Muscle layer of colon (tissue), 2 donors: ENCODE measurements around the gene KNSTRN.
A peak's percentile ranks its signal among the peaks of the same experiment; 100 is the strongest.

Experiments used
- H3K27ac ChIP-seq: one replicate; pipeline ENCODE4 v1.7.0; 2013; ENCODE audit warnings: low read depth, mild to moderate bottlenecking, low read length, moderate library complexity
- H3K27me3 ChIP-seq, 2 donors: one replicate each; pipeline ENCODE4 v1.7.0; 2013; ENCODE audit warnings: low read length in 2 of 2, mild to moderate bottlenecking in 2 of 2; ENCODE audit not compliant: insufficient read depth in 2 of 2, control insufficient read depth in 1 of 2
- H3K36me3 ChIP-seq: one replicate; pipeline ENCODE4 v1.7.0; 2013; ENCODE audit warnings: mild to moderate bottlenecking, low read length; ENCODE audit not compliant: insufficient read depth
- H3K4me1 ChIP-seq: one replicate; pipeline ENCODE4 v1.7.0; 2013; ENCODE audit warnings: mild to moderate bottlenecking, low read length; ENCODE audit not compliant: insufficient read depth
- H3K4me3 ChIP-seq, 2 donors: one replicate each; pipeline ENCODE4 v1.7.0; 2013; ENCODE audit warnings: low read length in 2 of 2, low read depth in 1 of 2, mild to moderate bottlenecking in 1 of 2, moderate library complexity in 1 of 2
- H3K9ac ChIP-seq: one replicate; pipeline ENCODE4 v1.7.0; 2013; ENCODE audit warnings: low read length
- H3K9me3 ChIP-seq: one replicate; pipeline ENCODE4 v1.7.0; 2013; ENCODE audit warnings: mild to moderate bottlenecking, low read length
- donor health status: abdominal sarcoma.
- donor health status: Adenocarcinoma of cecum.

The KNSTRN gene, protein sequence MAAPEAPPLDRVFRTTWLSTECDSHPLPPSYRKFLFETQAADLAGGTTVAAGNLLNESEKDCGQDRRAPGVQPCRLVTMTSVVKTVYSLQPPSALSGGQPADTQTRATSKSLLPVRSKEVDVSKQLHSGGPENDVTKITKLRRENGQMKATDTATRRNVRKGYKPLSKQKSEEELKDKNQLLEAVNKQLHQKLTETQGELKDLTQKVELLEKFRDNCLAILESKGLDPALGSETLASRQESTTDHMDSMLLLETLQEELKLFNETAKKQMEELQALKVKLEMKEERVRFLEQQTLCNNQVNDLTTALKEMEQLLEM

DNA sequence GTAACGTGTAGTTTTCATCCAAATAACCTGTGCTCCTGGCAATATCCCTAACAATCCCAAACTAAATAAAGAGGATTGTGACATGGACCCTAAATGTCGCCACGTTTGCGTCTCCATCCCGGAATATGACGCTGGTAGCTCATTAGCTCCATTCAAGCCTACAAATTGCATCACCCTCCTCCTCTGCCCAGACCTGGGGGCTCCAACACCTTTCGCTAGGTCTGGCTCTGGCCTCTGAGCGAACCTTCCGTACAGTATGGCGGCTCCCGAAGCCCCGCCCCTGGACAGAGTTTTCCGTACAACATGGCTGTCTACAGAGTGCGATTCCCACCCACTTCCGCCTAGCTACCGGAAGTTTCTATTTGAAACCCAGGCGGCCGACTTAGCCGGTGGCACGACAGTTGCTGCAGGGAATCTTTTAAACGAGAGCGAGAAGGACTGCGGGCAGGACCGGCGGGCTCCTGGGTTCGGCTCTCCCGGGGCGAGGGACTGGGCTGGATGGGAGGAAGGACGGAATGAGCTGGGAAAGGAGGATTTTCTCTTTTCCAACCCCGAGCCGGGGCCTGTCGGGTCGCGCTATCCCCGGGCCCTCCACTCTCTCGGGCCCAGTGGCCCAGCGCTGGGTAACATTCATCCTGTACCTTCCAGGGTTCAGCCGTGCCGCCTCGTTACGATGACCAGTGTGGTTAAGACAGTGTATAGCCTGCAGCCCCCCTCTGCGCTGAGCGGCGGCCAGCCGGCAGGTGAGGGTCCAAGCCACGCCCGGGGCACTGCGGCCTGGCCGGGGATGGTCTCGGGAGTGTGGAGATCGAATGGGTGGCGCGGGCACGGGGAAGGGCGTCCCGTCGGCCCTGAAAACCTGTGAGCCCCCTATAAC is at the start of gene KNSTRN:
Gene KNSTRN, plus strand, starts transcription at position 142 of the 877 bp plus-strand sequence. Its CDS starts 115 bp downstream, at position 257.
- peak within 1 kb of the TSS; percentile 73 for H3K27ac ChIP-seq
- peak within 1 kb of the TSS; percentile 12 for H3K9ac ChIP-seq
- peak within 1 kb of the TSS; percentile 89 to 94 for H3K4me3 ChIP-seq
- no peaks in the 10 kb centered on the region for H3K27me3 ChIP-seq
- H3K36me3 ChIP-seq: peaks cover 12% of the 10 kb centered on the region
- H3K4me1 ChIP-seq: peaks cover 12% of the 10 kb centered on the region
- H3K9me3 ChIP-seq: no peaks in the 10 kb centered on the region

DNA sequence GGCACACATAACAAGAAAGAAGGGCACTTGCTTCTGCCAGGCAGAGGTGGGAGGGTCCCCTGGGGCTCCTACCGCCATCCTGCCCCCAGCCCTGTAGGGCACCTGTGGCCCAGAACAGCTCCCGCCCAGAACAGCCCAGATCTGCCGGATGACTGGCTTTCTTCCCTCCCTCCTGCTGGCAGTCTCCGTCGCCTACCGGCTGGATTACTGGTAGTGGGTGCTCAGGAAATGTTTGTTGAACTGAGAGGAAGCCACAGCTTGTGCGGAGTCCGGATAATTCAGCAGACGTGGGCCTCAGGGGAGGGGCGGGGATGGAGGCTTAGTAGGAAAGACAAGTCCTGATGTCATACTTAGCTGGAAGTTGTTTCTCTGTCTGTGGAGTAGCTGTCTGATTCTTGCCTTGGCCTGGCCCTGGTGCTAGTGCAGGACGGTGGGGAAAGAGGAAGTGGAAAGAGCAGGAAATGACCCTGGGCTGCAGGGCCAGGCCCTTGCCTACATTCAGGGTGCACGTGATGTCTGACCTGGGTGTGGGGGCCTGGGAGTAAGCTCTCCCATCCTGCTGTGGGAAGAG is 48.5 kb upstream of the KNSTRN start:
- H3K4me3 ChIP-seq: no peak overlapping the region
- peaks cover 26% of the 10 kb centered on the region for H3K36me3 ChIP-seq
- no peaks in the 10 kb centered on the region for H3K9me3 ChIP-seq
- H3K27me3 ChIP-seq: no peaks in the 10 kb centered on the region
- H3K4me1 ChIP-seq: peaks cover 94% of the 10 kb centered on the region
- peak overlapping the region; percentile 51 for H3K9ac ChIP-seq
- peak overlapping the region; percentile 95 for H3K27ac ChIP-seq

DNA sequence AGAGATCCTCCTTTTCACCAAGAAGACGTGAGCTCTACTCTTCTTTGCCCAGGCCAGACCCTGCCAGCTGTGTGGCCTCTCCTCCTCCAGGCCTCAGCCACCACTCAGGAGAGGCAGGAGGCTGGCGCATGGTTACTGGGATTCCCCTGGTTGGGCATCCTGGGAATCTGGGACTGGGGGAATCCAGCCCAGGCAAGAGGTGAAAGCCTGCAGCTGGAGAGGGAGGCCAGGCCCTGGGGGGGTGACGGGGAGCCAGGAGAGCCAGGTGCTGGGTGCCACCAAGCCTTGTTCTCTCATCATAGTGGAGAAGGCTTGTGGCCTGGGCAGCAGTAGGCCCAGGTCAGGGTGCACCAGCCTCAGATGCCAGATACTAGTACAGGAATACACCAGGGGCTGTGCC is 48.0 kb upstream of the KNSTRN start:
- Histone ChIP-seq H3K27me3 (no peaks in the 10 kb centered on the region), H3K9ac (peak overlapping the region; percentile 51), H3K9me3 (no peaks in the 10 kb centered on the region), H3K36me3 (peaks cover 26% of the 10 kb centered on the region), H3K4me3 (no peak overlapping the region), H3K27ac (peak overlapping the region; percentile 95), H3K4me1 (peaks cover 94% of the 10 kb centered on the region)

DNA sequence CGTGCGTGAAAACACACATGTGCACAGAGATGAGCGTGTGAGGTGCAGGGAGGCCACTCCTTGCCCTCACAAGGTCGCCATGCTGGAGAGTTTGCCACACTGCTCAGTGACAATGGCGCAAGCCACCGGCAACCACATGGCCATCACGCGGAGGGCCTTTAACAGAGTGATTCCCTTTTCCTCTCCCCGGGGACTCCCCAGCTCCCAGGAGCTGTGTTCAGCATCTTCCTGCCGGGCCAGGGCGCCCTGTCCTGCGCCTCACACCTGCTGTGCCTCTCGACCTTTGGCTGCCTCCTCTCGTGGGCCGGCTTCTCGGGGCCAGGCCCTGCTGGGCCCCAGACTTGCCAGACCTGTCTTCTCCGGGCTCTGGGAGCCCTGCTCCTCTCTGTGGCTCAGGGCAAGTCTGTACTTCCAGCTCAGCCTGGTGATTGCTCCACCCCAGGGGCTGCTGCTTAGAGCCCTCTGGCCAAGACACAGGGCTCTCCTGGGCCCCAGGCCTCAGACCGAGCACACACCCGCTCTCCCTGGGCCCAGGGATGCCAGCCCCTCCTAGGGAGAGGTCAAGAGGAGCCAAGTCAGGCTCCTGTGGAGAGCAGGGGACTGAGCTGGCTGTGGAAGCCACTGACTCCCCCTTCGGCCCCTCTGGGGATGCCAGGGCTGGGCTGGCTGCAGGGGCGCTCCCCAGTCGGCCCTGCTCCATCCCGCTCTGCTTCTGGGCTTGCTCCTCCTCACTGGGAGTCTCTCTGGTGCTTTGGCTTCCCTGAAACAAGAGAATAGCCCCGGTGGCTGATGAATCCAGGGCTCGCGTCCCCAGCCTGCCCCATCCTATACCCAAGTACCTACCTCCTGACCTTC is 47.4 kb upstream of the KNSTRN start:
- Histone ChIP-seq H3K9me3 (no peaks in the 10 kb centered on the region), H3K36me3 (peaks cover 26% of the 10 kb centered on the region), H3K9ac (peak overlapping the region; percentile 46), H3K27ac (peak overlapping the region; percentile 95), H3K4me1 (peaks cover 94% of the 10 kb centered on the region), H3K27me3 (no peaks in the 10 kb centered on the region), H3K4me3 (no peak overlapping the region)

DNA sequence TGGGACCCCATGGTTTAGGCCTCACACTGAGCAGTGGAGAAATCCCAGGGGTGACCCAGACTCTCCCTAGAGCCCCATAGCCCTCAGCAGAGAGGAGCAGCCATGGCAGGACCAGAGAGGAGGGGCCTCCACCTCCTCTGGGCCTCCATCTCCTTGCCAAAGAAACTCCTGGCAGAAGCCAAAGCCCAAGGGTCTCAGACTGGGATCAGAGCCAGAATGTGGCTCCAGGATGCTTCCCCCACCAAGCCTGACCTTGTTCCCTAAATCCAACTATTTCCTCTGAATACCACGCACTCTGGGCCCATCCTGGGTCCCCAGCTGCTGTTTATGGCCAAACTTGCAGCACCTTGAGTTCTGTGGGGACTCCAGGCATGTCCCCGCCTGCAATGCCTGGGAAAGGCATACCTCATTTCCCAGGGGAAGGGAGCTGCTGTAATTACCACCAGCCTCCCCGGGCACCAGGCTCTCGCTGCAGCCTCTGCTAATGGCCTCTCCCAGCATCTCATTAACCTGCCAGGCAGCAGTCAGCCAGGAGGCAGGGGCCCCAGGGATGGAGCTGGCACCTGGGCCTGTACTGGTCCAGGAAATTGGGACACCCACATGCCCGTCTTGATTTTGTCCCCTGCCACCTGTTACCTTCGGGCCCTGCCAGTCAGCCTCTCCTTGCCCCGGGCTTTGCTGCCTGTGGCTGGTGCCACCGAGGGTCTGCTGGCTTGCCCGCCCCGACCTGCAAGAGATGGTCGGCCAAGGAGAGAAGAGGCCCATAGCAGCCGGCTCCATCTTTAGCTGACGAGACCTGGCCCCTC is 46.4 kb upstream of the KNSTRN start:
- peak overlapping the region; percentile 46 for H3K9ac ChIP-seq
- peaks cover 92% of the 10 kb centered on the region for H3K4me1 ChIP-seq
- peak overlapping the region; percentile 95 for H3K27ac ChIP-seq
- no peaks in the 10 kb centered on the region for H3K27me3 ChIP-seq
- H3K36me3 ChIP-seq: peaks cover 26% of the 10 kb centered on the region
- no peak overlapping the region for H3K4me3 ChIP-seq
- no peaks in the 10 kb centered on the region for H3K9me3 ChIP-seq

DNA sequence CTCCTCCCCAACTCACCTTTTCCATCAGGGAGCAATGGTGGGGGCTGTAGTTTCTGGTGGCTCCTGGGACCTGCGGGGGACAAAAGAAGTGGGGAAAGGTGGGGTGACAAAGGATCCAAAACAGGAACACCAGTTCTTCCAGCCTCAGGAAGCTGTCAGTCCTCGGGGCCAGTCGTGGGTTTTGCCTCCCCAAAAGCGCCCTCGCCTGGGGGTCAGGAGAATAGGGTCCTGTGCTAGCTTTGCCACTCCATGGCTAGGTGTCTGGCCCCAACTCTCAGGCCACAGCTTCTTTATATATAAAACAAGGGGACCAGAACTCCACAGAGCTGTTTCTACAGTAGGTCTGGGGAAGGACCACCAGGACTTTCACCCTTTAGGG is 45.8 kb upstream of the KNSTRN start:
- Histone ChIP-seq H3K27ac (peak overlapping the region; percentile 95), H3K9me3 (no peaks in the 10 kb centered on the region), H3K4me3 (no peak overlapping the region), H3K9ac (peak overlapping the region; percentile 6), H3K4me1 (peaks cover 92% of the 10 kb centered on the region), H3K27me3 (no peaks in the 10 kb centered on the region), H3K36me3 (peaks cover 23% of the 10 kb centered on the region)

DNA sequence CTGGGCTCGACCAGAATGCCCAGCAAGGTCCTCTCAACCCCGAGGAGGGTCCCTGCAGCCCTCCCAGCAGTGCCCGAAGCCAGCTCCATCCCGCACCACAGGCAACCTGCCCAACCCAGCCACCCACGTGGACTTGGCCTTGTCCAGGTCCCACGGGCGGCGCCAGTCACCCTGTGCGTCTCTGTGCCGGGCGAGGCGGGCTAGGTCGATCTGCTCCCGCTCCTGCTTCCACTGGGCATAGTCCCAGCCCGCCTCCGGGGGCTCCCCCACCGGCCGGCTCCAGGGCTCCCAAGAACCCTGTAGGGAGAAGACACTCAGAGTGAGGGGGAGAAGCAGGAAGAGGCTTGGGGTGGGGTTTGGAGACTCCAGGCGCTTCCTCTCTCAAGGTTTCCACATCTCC is 44.9 kb upstream of the KNSTRN start:
- H3K4me3 ChIP-seq: peak overlapping the region; percentile 63 to 93
- H3K27ac ChIP-seq: peak overlapping the region; percentile 95
- no peaks in the 10 kb centered on the region for H3K9me3 ChIP-seq
- H3K36me3 ChIP-seq: peaks cover 23% of the 10 kb centered on the region
- peaks cover 85% of the 10 kb centered on the region for H3K4me1 ChIP-seq
- peak overlapping the region; percentile 99 for H3K9ac ChIP-seq
- no peaks in the 10 kb centered on the region for H3K27me3 ChIP-seq

DNA sequence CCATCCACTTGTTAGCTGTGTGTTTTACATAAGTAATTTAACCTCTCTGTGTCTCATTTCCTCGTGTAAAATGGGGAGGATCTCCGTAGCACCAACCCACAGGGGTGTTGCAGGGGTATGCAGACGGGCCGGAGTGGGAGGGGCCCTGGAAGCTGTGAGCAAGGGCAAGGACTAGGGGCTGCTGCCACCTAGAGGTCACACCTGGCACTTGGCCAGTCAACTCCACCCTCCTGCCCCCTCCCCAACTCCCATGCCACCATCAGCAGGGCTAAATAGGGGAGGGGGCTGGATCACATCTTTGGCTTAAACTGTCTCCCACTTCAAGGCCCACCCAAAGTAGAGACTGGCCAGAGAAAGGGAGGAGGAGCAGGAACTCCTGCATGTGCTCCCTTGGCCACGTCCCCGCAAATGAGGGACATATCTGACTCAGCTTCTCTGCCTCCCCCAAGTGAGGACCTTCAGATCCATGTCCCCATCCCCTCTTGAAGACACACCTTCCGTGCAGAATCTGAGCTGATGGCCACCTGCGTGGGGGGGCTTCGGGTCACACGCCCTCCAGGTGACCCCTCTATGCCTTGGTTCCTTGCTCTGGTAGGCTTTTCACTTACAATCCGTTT is 44.4 kb upstream of the KNSTRN start:
- Histone ChIP-seq H3K36me3 (peaks cover 23% of the 10 kb centered on the region), H3K4me1 (peaks cover 85% of the 10 kb centered on the region), H3K27me3 (no peaks in the 10 kb centered on the region), H3K9me3 (no peaks in the 10 kb centered on the region), H3K9ac (peak overlapping the region; percentile 99), H3K4me3 (peak overlapping the region; percentile 63 to 93), H3K27ac (peak overlapping the region; percentile 95)

DNA sequence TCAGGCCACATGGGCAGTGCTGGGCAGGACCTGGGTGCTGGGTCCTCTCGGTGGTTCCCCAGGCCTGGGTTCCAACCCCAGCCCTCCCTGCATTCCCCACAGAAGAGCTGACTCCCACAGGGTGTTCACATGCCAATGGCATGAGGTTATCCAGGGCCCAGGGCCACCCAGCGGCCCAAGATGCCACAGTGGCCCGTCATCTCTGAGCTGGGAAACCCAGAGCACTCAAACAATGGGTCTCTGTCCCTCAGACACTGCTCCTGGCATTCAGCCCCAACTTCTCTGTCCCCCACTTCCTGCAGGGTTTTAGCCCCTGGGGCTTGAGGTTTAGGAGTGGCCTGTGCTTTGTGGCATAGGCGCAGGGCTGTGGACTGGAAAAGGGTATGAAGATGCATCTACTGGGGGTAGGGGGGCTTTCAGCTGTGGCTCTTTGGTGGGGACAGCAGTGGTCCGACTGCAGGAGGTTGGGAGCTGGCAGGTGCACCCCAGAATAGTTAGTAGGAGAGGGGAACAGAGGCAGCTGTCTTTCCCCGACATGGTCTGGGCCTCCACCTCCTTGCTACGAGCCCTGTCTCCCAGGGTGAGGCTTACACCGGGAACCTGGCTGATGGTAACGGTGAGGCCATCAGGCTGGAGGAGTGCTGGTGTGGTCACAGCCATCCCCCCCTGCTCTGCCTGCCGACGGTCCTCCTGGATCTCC is 43.5 kb upstream of the KNSTRN start:
- peak overlapping the region; percentile 63 to 93 for H3K4me3 ChIP-seq
- H3K27ac ChIP-seq: peak overlapping the region; percentile 95
- H3K27me3 ChIP-seq: no peaks in the 10 kb centered on the region
- peak overlapping the region; percentile 99 for H3K9ac ChIP-seq
- no peaks in the 10 kb centered on the region for H3K9me3 ChIP-seq
- peaks cover 23% of the 10 kb centered on the region for H3K36me3 ChIP-seq
- peaks cover 88% of the 10 kb centered on the region for H3K4me1 ChIP-seq

DNA sequence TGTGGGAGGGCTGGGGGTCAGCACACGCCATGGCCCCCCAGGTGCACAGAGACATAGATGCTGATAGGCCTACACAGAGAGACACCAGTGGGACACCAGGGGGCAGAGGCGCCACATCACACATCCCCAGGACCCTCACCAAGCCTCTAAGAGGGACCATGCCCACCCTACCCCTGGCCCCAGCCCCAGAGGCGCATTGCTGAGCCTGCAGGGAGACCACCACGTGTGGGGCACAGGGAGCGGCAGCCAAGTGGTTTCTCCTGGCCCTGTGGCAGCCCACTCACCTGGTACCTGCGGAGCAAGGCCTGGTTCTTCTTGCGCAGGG is 42.9 kb upstream of the KNSTRN start:
- H3K4me1 ChIP-seq: peaks cover 87% of the 10 kb centered on the region
- H3K4me3 ChIP-seq: peak overlapping the region; percentile 63 to 93
- H3K9me3 ChIP-seq: no peaks in the 10 kb centered on the region
- H3K27ac ChIP-seq: peak overlapping the region; percentile 95
- H3K36me3 ChIP-seq: peaks cover 23% of the 10 kb centered on the region
- peak overlapping the region; percentile 99 for H3K9ac ChIP-seq
- H3K27me3 ChIP-seq: no peaks in the 10 kb centered on the region
